ENCODE results near the gene SH3GL1. TPM values are rescaled to one million over a fixed set of nuclear protein-coding genes. Genes with fewer than 3 reads are reported as not detected.
A peak's percentile ranks its signal among the peaks of the same experiment; 100 is the strongest.

SH3GL1 gene
- total RNA-seq, 2 experiments from 2014 or later = 33.2 to 38.9 TPM

GRCh38 chr19:4441994-4442818, 41.9 kb upstream of the SH3GL1 start:
- Histone ChIP-seq H3K9me2 (ENCODE audit: insufficient read depth, low read length) (no peaks in the 10 kb centered on the region), H3K9me3 (ENCODE audit: low read length) (no peaks in the 10 kb centered on the region), H3K4me2 (ENCODE audit: low read length) (no peak overlapping the region), H3K79me2 (ENCODE audit: insufficient read depth, low read depth, low read length) (no peaks in the 10 kb centered on the region), H3K27ac (ENCODE audit: low read depth, low read length, poor library complexity, severe bottlenecking) (peak overlapping the region; percentile 37), H4K20me1 (ENCODE audit: insufficient read depth, low read length) (no peaks in the 10 kb centered on the region; the same call in 1 of the 2 replicates), H2AFZ (ENCODE audit: low read length) (no peak overlapping the region), H3K4me1 (ENCODE audit: insufficient read depth, low read length, poor library complexity, severe bottlenecking) (peaks cover 8% of the 10 kb centered on the region), H3K36me3 (ENCODE audit: insufficient read depth, low read length) (peaks cover 89% of the 10 kb centered on the region), H3K4me3 (ENCODE audit: low read depth, low read length, poor library complexity, severe bottlenecking) (no peak overlapping the region)
- CTCF ChIA-PET (ENCODE audit: unreplicated experiment) = no interaction called here
- no TSS peak for BruUV-seq (replicated peaks)
- intact Hi-C loops (cut with micrococcal nuclease; ENCODE audit: unreplicated experiment) = no loop called here
- TF ChIP-seq, protein P1, sequence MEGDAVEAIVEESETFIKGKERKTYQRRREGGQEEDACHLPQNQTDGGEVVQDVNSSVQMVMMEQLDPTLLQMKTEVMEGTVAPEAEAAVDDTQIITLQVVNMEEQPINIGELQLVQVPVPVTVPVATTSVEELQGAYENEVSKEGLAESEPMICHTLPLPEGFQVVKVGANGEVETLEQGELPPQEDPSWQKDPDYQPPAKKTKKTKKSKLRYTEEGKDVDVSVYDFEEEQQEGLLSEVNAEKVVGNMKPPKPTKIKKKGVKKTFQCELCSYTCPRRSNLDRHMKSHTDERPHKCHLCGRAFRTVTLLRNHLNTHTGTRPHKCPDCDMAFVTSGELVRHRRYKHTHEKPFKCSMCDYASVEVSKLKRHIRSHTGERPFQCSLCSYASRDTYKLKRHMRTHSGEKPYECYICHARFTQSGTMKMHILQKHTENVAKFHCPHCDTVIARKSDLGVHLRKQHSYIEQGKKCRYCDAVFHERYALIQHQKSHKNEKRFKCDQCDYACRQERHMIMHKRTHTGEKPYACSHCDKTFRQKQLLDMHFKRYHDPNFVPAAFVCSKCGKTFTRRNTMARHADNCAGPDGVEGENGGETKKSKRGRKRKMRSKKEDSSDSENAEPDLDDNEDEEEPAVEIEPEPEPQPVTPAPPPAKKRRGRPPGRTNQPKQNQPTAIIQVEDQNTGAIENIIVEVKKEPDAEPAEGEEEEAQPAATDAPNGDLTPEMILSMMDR (conservative IDR thresholded peaks at IDR 0.05; ENCODE audit: low read length) = no peak
- TF ChIP-seq EZH2phosphoT487 (IDR thresholded peaks at IDR 0.05; ENCODE audit: borderline replicate concordance, low read depth, low read length) = no peak
- DNase-seq (ENCODE audit: low spot score) = no peak
- POLR2A ChIA-PET = no interaction called here

- Histone ChIP-seq H2AFZ (ENCODE audit: low read length) (no peak overlapping the region), H3K9me3 (ENCODE audit: low read length) (no peaks in the 10 kb centered on the region), H3K4me2 (ENCODE audit: low read length) (no peak overlapping the region), H3K27ac (ENCODE audit: low read depth, low read length, poor library complexity, severe bottlenecking) (no peak overlapping the region), H3K4me3 (ENCODE audit: low read depth, low read length, poor library complexity, severe bottlenecking) (no peak overlapping the region), H3K36me3 (ENCODE audit: insufficient read depth, low read length) (peaks cover 89% of the 10 kb centered on the region), H3K79me2 (ENCODE audit: insufficient read depth, low read depth, low read length) (no peaks in the 10 kb centered on the region), H3K9me2 (ENCODE audit: insufficient read depth, low read length) (no peaks in the 10 kb centered on the region), H3K4me1 (ENCODE audit: insufficient read depth, low read length, poor library complexity, severe bottlenecking) (peaks cover 8% of the 10 kb centered on the region), H4K20me1 (ENCODE audit: insufficient read depth, low read length) (no peaks in the 10 kb centered on the region; the same call in 1 of the 2 replicates)
- intact Hi-C loops (cut with micrococcal nuclease; ENCODE audit: unreplicated experiment) = no loop called here
- ChIA-PET POLR2A (no interaction called here), CTCF (ENCODE audit: unreplicated experiment) (no interaction called here)
- no peak for DNase-seq (ENCODE audit: low spot score)
- no peak for TF ChIP-seq EZH2phosphoT487 (IDR thresholded peaks at IDR 0.05; ENCODE audit: borderline replicate concordance, low read depth, low read length)
- TF ChIP-seq, protein P1 (conservative IDR thresholded peaks at IDR 0.05; ENCODE audit: low read length) = no peak
- no TSS peak for BruUV-seq (replicated peaks)
Measured at GRCh38 chr19:4439243-4439642, 38.9 kb upstream of the SH3GL1 start.

GRCh38 chr19:4437103-4437502, 36.8 kb upstream of the SH3GL1 start:
- H3K27ac ChIP-seq (ENCODE audit: low read depth, low read length, poor library complexity, severe bottlenecking) = no peak overlapping the region
- CTCF ChIA-PET (ENCODE audit: unreplicated experiment) = no interaction called here
- intact Hi-C loops (cut with micrococcal nuclease; ENCODE audit: unreplicated experiment) = no loop called here
- no peak overlapping the region for H3K4me2 ChIP-seq (ENCODE audit: low read length)
- peaks cover 4% of the 10 kb centered on the region for H3K4me1 ChIP-seq (ENCODE audit: insufficient read depth, low read length, poor library complexity, severe bottlenecking)
- no peaks in the 10 kb centered on the region for H3K9me3 ChIP-seq (ENCODE audit: low read length)
- TF ChIP-seq EZH2phosphoT487 (IDR thresholded peaks at IDR 0.05; ENCODE audit: borderline replicate concordance, low read depth, low read length) = no peak
- TF ChIP-seq, protein P1 (conservative IDR thresholded peaks at IDR 0.05; ENCODE audit: low read length) = no peak
- no peaks in the 10 kb centered on the region for H4K20me1 ChIP-seq (ENCODE audit: insufficient read depth, low read length)
- BruUV-seq (replicated peaks) = no TSS peak
- H3K79me2 ChIP-seq (ENCODE audit: insufficient read depth, low read depth, low read length) = no peaks in the 10 kb centered on the region
- H3K36me3 ChIP-seq (ENCODE audit: insufficient read depth, low read length) = peaks cover 89% of the 10 kb centered on the region
- no peak overlapping the region for H2AFZ ChIP-seq (ENCODE audit: low read length)
- no peak for DNase-seq (ENCODE audit: low spot score)
- no peaks in the 10 kb centered on the region for H3K9me2 ChIP-seq (ENCODE audit: insufficient read depth, low read length)
- POLR2A ChIA-PET = no interaction called here
- no peak overlapping the region for H3K4me3 ChIP-seq (ENCODE audit: low read depth, low read length, poor library complexity, severe bottlenecking)

Data from OCI-LY7 (cell line).